IPS DF 6.9 (cell line): ENCODE data around the gene ST8SIA4.

Source experiments
- DNase-seq: peaks from one replicate; pipeline ENCODE4 v3.0.0-alpha.2; 2013; ENCODE audit warnings: low read depth, low spot score
- H3K27ac ChIP-seq: one replicate; pipeline ENCODE4 v1.5.1; 2013; ENCODE audit warnings: low read length, control low read depth
- H3K27me3 ChIP-seq: 2 replicates; pipeline ENCODE4 v1.6.1; 2013; ENCODE audit warnings: mild to moderate bottlenecking, low read length; ENCODE audit not compliant: control insufficient read depth, insufficient read depth
- H3K36me3 ChIP-seq: 2 replicates; pipeline ENCODE4 v1.6.1; 2013; ENCODE audit warnings: low read length; ENCODE audit not compliant: control insufficient read depth, insufficient read depth
- H3K4me1 ChIP-seq: 2 replicates; pipeline ENCODE4 v1.6.1; 2013; ENCODE audit warnings: low read length; ENCODE audit not compliant: control insufficient read depth, insufficient read depth
- H3K4me3 ChIP-seq: 2 replicates; pipeline ENCODE4 v1.5.1; 2013; ENCODE audit warnings: mild to moderate bottlenecking, low read length
- H3K9me3 ChIP-seq: 2 replicates; pipeline ENCODE4 v1.6.1; 2013; ENCODE audit warnings: low read length, inconsistent platforms; ENCODE audit not compliant: control insufficient read depth, insufficient read depth
- WGBS: extraction: QIAGEN DNeasy Blood & Tissue Kit; methylation state at CpG from one replicate; pipeline ENCODE4 v1.1.7; 2013; ENCODE audit warnings: mixed read lengths, missing lambda C conversion rate; ENCODE audit not compliant: insufficient read length, insufficient coverage; 5-methylcytosine and 5-hydroxymethylcytosine counted together

The ST8SIA4 gene, protein sequence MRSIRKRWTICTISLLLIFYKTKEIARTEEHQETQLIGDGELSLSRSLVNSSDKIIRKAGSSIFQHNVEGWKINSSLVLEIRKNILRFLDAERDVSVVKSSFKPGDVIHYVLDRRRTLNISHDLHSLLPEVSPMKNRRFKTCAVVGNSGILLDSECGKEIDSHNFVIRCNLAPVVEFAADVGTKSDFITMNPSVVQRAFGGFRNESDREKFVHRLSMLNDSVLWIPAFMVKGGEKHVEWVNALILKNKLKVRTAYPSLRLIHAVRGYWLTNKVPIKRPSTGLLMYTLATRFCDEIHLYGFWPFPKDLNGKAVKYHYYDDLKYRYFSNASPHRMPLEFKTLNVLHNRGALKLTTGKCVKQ

DNA sequence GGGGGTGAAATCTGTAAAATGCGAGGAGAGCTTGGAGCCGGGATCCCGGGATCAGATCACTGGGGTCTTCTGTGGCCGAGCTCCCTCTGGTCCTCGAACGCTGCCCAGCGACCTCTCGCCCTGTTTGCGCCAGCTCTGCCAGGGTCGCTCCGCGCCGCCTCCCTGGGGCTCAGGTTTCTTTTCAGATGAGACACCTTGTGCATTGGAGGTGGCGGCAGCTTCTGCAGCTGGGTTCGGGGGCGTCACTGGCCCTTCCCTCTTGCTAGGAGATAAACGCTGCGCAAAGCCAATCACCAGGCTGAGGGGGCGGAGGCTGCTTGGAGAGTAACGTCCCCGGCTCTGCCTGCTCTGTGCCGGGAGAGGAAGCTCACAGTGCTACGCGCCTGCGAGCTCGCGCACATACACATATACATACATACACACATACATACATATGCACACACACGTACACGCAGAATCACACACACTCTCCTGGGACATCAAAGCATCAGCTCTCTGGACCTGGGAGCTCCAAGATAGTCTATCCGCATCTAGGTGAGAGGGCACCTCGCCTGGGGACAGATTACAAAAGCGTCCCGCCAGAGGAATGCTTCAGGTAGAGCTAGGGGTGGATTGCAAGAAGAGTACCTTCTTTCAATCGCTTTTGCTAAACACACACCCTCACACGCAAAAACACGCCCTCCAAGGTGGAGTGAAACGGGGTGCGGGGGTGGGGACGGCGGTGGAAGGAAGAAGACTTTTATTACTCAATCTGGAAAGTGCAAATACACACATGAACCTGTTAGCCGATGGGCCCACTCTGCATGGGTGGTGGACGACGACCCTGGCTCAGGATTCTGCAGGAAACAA lies at the start of gene ST8SIA4:
TSS of gene ST8SIA4 (minus strand) at position 244 of the 849 bp plus-strand sequence. CDS start 327 bp downstream, outside the sequence.
- Histone ChIP-seq H3K4me3 (peak within 1 kb of the TSS; percentile 66; the same call in 1 of the 2 replicates), H3K27me3 (peaks cover 28% of the 10 kb centered on the region; the same call in 1 of the 2 replicates)

DNA sequence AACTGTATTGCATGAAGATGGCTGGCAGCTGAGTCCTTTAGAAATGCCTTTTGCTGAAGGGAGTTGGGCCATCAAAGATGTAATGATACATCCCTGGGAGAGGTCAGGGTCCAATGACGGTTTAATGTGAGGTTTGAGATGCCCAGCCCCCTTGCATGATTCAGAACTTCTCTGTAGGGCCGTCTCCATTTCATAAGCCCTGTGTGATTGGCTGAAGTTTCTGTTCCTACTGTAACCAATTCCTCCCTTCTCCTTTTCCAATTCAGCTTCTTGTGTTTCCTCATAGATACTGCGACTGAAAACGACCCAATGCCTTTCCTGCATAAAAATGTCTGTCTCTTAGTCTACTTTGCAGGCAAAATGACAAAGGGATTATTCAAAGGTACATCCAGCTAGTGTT lies 47.9 kb upstream of the ST8SIA4 start:
- no peaks in the 10 kb centered on the region for H3K9me3 ChIP-seq
- H3K4me1 ChIP-seq, result no peaks in the 10 kb centered on the region
- no peaks in the 10 kb centered on the region for H3K36me3 ChIP-seq
- DNase-seq, result no peak
- H3K4me3 ChIP-seq, result no peak overlapping the region
- H3K27me3 ChIP-seq, result no peaks in the 10 kb centered on the region
- no CpG with 5 or more reads among the region's 4 CpGs for WGBS
- H3K27ac ChIP-seq, result no peak overlapping the region

More for the DNA sequence above, at the start of gene ST8SIA4:
- DNase-seq, result no peak
- H3K9me3 ChIP-seq, result no peaks in the 10 kb centered on the region
- H3K4me1 ChIP-seq, result no peaks in the 10 kb centered on the region; the same call in 1 of the 2 replicates
- no CpG with 5 or more reads among the region's 43 CpGs for WGBS
- no peak within 1 kb of the TSS for H3K27ac ChIP-seq
- H3K36me3 ChIP-seq, result no peaks in the 10 kb centered on the region

DNA sequence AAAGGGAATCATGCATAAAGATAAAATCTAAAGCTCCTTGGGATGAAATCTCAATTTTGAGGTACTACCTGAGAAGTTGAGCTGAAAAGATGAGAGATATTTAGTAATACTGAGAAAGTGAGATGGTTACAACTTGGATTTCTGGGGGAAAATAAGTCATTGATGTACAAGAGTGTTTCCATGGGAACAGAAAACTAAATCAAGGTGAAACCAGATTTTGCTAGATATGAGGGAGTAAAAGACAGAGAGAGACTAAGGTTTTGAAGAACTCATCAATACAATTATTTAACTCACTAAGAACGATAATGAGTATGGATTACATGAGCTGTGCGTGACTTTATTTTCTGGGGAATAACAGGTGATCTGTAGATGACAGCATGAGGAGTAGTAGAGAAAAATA lies 10.2 kb upstream of the ST8SIA4 start:
- WGBS, result no CpG with 5 or more reads among the region's 2 CpGs
- no peak for DNase-seq
- Histone ChIP-seq H3K27me3 (no peaks in the 10 kb centered on the region), H3K4me3 (no peak overlapping the region), H3K27ac (no peak overlapping the region), H3K36me3 (no peaks in the 10 kb centered on the region), H3K4me1 (no peaks in the 10 kb centered on the region), H3K9me3 (no peaks in the 10 kb centered on the region)

DNA sequence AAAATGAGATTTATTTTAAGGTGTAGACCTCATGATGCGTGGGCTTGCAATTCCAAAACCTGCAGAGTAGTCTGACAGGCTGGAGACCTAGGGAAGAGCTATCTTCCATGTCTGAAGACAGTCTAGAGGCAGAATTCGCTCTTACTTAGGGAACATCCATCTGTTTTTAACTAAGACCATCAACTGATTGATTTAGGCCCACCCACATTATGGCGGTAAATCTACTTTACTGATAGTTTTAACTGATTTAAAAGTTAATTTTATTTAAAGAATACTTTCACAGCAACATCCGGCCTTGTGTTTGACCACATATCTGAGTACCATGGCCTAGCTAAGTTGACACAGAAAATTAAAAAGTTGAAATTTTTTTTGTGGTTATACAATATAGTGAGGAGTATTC lies 6.0 kb upstream of the ST8SIA4 start:
- Histone ChIP-seq H3K4me1 (no peaks in the 10 kb centered on the region), H3K27me3 (peaks cover 4% of the 10 kb centered on the region; the same call in 1 of the 2 replicates), H3K9me3 (no peaks in the 10 kb centered on the region), H3K4me3 (no peak overlapping the region), H3K27ac (no peak overlapping the region), H3K36me3 (no peaks in the 10 kb centered on the region)
- WGBS, result no CpG with 5 or more reads among the region's 4 CpGs
- DNase-seq, result no peak

DNA sequence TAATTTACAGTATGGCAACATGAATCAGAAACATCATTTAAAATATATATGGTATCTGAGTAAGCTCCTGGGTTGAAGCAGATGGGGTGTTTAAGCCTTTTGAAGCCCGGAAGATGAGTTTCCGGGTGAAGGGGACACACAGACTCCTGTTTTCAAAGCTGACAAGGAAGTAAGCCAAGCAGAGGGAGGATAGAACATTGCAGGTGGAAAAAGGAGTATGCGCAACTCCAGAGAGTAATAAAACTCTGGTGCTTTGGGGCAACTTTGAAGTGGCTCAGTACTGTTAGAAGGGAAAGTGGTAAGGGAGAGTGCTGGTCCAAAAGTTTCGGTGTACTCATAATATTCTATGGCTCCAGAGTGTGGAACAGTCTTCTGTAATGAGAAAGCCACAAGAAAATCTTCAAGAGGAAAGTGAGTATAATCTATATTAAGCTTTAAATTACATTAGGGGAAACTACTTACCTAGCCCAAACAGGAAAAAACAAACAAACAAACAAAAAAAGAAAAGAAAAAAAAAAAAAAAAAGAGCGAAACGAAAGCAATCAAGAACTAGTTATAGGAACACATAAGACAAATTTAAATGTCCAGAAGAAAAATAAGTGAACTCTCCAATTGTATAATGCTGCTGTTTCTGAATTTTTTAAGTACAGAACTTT lies 2.3 kb upstream of the ST8SIA4 start:
- Histone ChIP-seq H3K27ac (no peak overlapping the region), H3K9me3 (no peaks in the 10 kb centered on the region), H3K27me3 (peaks cover 28% of the 10 kb centered on the region; the same call in 1 of the 2 replicates), H3K4me1 (no peaks in the 10 kb centered on the region; the same call in 1 of the 2 replicates), H3K36me3 (no peaks in the 10 kb centered on the region), H3K4me3 (no peak overlapping the region)
- no CpG with 5 or more reads among the region's 6 CpGs for WGBS
- no peak for DNase-seq

DNA sequence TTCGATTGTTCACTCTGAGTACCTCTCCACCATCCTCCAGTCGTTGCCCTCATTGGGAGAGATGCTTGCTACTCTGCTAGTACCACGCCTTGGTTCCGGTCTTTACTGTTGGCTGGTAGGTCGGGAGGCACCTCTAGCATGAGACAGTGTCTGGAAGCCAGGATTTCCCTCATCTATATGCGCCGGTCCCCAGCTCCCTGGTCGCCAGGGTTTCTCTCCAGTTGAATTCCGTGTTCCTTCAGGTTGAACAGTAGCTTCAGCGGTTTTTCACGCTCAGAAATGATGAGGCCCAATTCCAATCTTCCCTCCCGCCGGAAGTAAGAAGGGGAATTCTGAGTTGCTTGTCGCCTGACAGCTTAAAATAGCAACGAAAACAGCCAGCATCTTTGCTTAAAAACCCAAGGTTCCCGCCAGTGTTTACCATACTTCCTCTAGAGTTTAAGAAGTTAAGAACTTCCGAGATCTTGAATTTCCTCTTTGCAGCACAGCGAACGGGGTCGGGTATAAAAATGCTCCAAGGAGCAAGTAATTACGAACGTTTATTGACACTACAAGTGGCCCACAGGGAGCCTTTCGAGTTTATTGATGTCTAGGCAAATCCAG lies 1.3 kb upstream of the ST8SIA4 start:
- WGBS, result no CpG with 5 or more reads among the region's 23 CpGs
- Histone ChIP-seq H3K4me3 (no peak overlapping the region), H3K9me3 (no peaks in the 10 kb centered on the region), H3K27ac (no peak overlapping the region), H3K36me3 (no peaks in the 10 kb centered on the region), H3K27me3 (peaks cover 28% of the 10 kb centered on the region; the same call in 1 of the 2 replicates), H3K4me1 (no peaks in the 10 kb centered on the region; the same call in 1 of the 2 replicates)
- no peak for DNase-seq

DNA sequence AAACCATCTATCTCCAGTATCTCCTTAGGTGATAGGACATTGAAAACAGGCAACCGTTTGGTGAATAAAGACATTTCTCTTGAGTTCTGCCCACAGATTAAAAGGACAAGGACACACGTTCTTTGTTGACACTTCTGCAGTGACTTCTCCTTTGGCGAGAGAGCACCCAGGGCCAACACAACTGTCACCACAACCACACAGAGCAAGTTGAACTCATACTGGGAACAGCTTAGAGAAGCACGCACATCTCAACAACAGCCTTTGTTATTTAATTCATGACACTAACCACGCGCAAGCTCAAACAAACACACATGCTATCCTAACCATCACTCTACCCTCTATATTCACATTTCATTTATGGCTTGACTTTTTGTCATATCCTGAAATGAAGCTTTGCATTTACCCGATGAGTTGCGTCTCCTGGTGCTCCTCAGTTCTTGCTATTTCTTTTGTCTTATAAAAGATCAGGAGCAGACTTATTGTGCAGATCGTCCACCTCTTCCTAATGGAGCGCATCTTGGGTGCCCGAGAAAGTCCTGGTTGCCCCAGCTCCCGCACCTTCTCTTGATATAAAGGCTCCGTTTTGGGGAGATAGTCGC lies 543 bp downstream of the ST8SIA4 start:
- peak overlapping the region; percentile 66; the same call in 1 of the 2 replicates for H3K4me3 ChIP-seq
- no CpG with 5 or more reads among the region's 14 CpGs for WGBS
- H3K4me1 ChIP-seq, result no peaks in the 10 kb centered on the region; the same call in 1 of the 2 replicates
- DNase-seq, result no peak
- H3K36me3 ChIP-seq, result no peaks in the 10 kb centered on the region
- H3K9me3 ChIP-seq, result no peaks in the 10 kb centered on the region
- no peak overlapping the region for H3K27ac ChIP-seq
- peaks cover 28% of the 10 kb centered on the region; the same call in 1 of the 2 replicates for H3K27me3 ChIP-seq

DNA sequence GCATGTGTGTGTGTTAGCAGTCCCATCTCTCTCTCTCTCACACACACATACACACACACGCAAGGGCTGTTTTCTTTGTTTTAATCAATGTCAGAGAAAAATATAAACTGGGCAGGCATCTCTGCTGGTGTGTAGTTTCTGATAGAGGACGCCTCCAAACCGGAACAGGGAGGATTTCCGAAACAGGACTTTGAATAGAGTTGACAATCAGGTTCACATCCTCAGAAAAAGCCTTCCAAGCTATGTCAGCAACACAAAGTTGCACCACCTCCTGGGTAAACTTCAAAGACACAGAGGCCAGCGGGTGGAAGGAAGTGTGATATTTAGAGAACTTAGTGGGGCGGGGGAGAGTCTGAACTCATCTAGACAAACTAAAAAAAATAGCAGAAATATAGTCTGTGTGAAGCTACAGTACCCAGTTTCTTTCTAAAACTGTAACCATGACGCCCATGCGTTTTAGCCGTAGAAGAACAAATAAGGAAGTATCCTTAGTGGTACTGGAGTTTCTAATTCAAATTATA lies 1.2 kb downstream of the ST8SIA4 start:
- H3K27ac ChIP-seq, result no peak overlapping the region
- H3K9me3 ChIP-seq, result no peaks in the 10 kb centered on the region
- H3K4me1 ChIP-seq, result no peaks in the 10 kb centered on the region; the same call in 1 of the 2 replicates
- H3K36me3 ChIP-seq, result no peaks in the 10 kb centered on the region
- H3K4me3 ChIP-seq, result no peak overlapping the region
- no CpG with 5 or more reads among the region's 9 CpGs for WGBS
- DNase-seq, result no peak
- peaks cover 28% of the 10 kb centered on the region; the same call in 1 of the 2 replicates for H3K27me3 ChIP-seq
